GM18870 (cell line): ENCODE data around the gene FRMD5.
A peak's percentile ranks its signal among the peaks of the same experiment; 100 is the strongest.
"Not testable (repeated sequence)": the region's sequence is repeated elsewhere in the genome, so short reads cannot be mapped to it uniquely, and the experiment has no call there.

Experiments
- ATAC-seq: cut with Tn5 transposase; IDR thresholded peaks from one replicate; pipeline ENCODE4 v1.9.1; 2021; ENCODE audit warnings: moderate library complexity; ENCODE audit not compliant: unreplicated experiment

Gene FRMD5

GRCh38 chr15:43867096-43867495 lies 328.0 kb downstream of the FRMD5 start:
- no peak for ATAC-seq

DNA sequence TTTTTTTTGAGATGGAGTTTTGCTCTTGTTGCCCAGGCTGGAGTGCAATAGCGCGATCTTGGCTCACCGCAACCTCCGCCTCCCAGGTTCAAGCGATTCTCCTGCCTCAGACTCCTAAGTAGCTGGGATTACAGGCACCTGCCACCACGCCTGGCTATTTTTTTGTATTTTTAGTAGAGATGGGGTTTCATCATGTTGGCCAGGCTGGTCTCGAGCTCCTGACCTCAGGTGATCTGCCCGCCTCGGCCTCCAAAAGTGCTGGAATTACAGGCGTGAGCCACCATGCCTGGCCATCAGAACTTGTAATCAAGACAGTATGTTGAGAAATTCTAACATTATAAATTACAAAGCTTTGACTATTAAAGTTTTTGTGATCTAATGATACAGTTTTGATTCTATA lies 328.4 kb downstream of the FRMD5 start:
- ATAC-seq = not testable (repeated sequence)

GRCh38 chr15:43859546-43859945 lies 335.5 kb downstream of the FRMD5 start:
- no peak for ATAC-seq

DNA sequence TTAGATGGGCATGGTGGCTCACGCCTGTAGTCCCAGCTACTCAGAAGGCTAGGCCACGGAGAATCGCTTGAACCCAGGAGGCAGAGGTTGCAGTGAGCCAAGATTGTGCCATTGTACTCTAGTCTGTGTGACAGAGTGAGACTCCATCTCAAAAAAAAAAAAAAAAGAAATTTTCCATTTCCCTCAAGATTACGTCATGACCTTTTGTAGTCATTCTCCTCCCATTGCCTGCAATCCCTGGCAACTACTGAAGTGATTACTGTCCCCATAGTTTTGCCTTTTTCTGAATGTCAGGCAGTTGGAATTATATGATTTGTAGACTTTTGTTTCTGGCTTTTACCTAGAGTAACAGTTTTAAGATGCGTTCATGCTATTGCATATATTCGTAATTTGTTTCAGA lies 340.3 kb downstream of the FRMD5 start:
- ATAC-seq = no peak

DNA sequence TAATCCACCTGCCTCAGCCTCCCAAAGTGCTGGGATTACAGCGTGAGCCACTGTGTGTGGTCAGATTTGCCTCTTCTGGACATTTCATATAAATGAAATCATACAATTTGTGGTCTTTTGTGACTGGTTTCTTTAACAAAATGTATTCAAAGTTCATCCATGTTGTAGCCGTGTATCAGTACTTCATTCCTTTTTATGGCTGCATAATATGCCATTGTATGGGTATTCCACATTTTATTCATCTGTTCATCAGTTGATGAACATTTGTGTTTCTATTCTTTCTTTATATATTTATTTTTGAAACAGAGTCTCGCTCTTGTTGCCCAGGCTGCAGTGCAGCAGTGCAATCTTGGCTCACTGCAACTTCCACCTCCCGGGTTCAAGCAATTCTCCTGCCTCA lies 342.5 kb downstream of the FRMD5 start:
- no peak for ATAC-seq

GRCh38 chr15:43851251-43851650 lies 343.8 kb downstream of the FRMD5 start:
- ATAC-seq = no peak

- no peak for ATAC-seq
Measured at GRCh38 chr15:43845421-43845820, 349.6 kb downstream of the FRMD5 start.

GRCh38 chr15:43832485-43832884 lies 362.6 kb downstream of the FRMD5 start:
- not testable (repeated sequence) for ATAC-seq

- ATAC-seq = not testable (repeated sequence)
Measured at GRCh38 chr15:43831519-43832052, 363.5 kb downstream of the FRMD5 start.

GRCh38 chr15:43830691-43831275 lies 364.3 kb downstream of the FRMD5 start:
- ATAC-seq = not testable (repeated sequence)

- not testable (repeated sequence) for ATAC-seq
Measured at GRCh38 chr15:43829951-43830540, 365.0 kb downstream of the FRMD5 start.

- no peak for ATAC-seq
Measured at GRCh38 chr15:43828061-43828657, 366.9 kb downstream of the FRMD5 start.

DNA sequence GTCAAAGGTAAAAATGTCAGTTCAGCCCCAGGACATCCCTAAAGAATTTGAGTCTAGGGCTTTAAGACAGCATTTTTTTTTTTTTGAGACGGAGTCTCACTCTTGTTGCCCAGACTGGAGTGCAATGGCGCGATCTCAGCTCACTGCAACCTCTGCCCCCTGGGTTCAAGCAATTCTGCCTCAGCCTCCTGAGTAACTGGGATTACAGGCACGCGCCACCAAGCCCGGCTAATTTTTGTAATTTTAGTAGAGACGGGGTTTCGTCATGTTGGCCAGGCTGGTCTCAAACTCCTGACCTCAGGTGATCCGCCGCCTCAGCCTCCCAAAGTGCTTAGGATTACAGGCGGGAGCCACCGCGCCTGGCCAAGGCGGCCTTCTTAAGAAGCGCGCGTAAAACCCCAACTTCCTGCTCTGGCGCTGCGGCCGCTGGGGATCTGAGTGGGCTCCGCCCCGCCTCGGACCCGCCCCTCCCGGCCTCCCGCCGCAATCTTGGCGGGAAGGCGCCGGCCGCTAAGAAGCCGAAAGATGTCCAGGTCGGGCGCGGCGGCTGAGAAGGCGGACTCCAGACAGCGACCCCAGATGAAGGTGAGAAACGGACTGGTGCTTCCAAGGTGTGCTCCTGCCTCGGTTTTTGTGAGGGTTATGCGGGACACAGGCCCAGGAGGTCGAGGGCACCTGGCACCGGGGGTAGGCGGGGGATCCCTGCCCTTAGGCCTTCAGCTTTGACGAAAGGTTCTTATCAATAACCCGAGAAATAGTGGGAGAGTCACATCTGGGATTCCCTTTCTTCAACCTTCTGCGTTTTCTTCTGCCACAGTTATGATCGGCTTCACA lies 368.3 kb downstream of the FRMD5 start, which contains the start of gene WDR76:
Gene WDR76 (plus strand): TSS at position 495 of the 834 bp plus-strand sequence. CDS start 31 bp downstream, at position 526.
- ATAC-seq = peak; percentile 35

GRCh38 chr15:43826029-43826507 lies 369.0 kb downstream of the FRMD5 start:
- ATAC-seq = no peak

GRCh38 chr15:43825305-43825704 lies 369.8 kb downstream of the FRMD5 start:
- not testable (repeated sequence) for ATAC-seq

DNA sequence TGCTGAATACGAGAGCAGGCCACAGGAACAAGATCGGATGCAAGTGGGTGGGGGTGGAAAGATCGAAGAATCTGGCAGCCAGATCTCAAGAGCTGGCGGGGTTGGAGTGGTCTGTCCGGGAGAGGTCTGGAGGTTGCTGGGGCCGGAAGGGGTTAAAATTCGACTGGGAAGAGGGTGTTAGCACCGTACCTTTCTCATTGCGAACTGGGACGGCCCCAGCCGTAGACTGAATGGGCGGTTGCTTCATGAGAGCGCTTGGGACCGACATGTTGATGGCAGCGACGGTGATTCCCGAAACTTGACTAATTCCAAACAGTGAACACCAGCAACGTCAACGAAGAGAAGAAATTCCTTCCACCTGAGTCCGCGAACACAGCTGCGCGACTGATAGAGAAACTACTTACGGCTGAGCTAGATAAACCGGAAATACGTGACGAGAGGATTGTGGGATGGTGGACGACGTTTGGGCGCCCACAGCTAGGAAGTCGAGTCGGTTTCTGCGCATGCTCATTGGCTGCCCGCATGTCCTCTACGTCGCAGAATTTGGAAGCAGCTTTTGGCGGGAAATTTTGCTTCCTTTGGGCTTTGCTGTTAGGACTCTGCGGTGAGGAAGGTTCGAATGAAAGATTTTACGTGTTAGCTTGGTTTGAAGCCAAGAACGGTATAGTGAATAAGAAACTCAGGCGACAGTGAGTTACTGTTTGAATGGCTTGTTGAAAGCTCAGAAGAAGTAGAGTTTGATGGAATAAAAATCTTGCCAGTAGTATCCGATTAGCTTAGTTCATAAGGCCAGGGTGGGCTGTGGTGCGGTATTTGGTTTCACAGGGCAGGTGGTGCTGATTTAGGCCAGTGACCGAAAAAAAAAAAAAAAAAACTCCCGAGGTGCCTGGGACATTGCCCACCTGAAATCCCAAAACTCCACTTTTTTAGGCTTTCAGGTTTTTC lies 370.5 kb downstream of the FRMD5 start, which contains the start of gene MFAP1:
Gene MFAP1 (minus strand): TSS at position 389 of the 945 bp plus-strand sequence. CDS start 121 bp downstream, at position 268.
- ATAC-seq = peak; percentile 57

DNA sequence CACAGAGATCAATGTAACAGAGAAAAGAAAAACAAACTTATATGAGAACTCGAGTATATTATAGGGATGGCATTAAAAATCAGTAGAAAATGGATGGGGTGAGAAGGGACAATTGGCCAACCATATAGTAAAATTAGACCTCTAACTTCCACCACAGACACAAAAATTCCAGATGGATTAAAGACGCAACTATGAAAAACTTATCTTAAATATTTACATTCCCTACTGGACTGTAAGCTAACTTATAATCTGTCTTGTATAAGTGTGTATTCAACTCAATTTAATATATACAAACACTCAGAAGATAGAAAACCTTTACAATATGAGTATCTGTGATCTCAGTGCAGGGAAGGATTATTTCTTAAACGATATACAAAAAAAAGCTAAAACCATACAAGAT lies 373.6 kb downstream of the FRMD5 start:
- ATAC-seq = no peak
